Epithelial cell of alveolus of lung (primary cell): Measurements from ENCODE around the gene GORASP1. TPM values are rescaled to one million over a fixed set of nuclear protein-coding genes. Genes with fewer than 3 reads are reported as not detected.

Experiments
- total RNA-seq: library from RNA; depleted of rRNA; stranded (reverse); fragments of >200 nt; gene quantifications from 2 replicates; pipeline ENCODE4 v1.2.1, GENCODE V29; 2015

GORASP1 gene
- 28.8 and 43.6 TPM in 2 replicates for total RNA-seq

DNA sequence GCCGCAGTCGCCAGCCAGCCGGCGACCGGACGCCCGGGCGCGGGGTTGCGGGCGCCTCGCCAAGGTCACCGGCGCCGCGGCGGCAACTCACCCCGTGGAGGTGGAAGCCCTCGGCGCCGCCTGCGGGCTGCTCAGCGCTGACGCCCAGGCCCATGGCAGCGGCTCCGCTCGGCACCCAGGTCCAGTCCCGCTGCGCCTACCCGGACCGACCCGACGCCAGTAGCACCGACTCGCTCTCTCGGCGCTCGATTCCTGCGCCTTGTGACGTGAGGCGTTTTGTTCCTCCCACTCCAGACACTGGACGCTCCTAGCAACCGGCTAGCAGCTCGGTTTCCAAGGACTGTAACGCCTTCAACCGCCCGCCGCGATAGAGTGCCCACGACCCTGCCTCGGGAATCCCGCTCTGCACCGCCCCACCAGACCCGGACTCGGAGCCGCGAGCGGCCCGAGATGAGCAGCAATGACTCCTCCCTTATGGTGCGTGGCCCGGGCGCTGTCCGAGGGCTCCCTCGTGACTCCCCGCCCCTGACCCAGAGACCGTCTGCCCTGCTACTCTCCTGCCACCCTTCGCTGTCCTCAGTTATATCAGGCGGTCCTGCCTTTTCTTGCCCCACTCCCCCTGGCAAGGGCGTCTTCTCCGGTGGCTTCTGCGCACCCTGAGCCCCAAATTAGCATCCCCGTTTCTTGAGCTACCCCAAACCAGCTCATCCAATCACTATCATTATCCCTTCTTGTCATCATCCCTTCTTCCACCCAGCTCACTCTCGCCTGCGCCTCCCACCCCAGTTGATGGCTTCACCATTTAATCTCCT lies at the start of gene GORASP1, which contains the start of gene TTC21A:
Gene GORASP1 (minus strand): TSS at position 240 of the 812 bp plus-strand sequence. CDS start 86 bp downstream, at position 154.
Gene TTC21A (plus strand): TSS at position 293 of the 812 bp plus-strand sequence. CDS start 158 bp downstream, at position 451.

DNA sequence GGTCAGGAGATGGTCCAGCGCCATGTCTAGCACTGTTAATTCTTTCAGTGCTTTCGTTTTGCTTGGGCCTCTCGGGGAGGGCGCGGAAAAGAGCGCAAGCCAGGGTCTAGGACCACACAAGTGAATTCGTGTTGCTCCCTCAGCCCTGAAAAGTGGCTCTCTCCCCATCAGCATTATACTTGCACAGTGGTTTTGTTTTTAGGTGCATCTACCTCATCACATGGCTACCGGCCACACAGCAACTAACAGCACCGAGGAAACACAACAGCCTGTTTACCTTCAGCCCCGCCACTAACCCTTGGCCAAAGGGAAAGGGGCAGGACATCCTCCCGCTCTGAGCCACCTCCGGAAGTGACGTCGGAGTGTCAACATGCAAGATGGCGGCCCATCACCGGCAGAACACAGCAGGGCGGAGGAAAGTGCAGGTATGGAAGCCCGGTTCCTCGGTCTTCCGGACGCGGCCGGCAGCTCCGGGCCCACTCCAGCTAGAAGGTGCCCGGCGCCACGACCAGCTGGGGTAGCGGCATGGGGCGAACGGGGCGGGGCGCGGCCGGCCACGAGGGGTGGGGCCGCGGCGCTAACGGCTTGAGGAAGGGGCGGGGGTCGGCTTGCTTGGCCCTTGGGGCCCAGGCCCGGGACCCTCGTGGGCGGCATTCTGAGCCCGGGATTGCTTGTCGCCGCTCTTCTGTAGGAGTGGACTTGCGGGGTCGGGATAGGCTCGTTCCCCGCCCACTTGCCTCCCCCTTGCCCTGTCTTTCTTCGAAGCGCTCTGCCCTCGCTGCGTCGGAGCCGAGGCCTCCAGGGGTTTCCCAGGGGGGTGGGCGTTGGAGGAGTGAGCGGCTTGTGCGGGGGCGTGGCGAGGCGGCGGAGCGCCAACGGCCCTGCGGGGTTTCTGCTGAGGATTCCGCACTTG lies 55.5 kb downstream of the GORASP1 start, which contains the start of the genes SCN11A and WDR48:
Gene SCN11A (minus strand): TSS at position 296 of the 913 bp plus-strand sequence. CDS start 101,582 bp downstream, outside the sequence.
Gene WDR48 (plus strand): TSS at position 368 of the 913 bp plus-strand sequence. CDS start 10 bp downstream, at position 378.

Other genes with a start within 250 kb of the GORASP1 start
- gene SCN11A, start 55.7 kb downstream of the GORASP1 start, total RNA-seq = under 0.01 TPM in 2 replicates
- gene WDR48, start 55.6 kb downstream of the GORASP1 start, total RNA-seq = 16.9 and 19.9 TPM in 2 replicates
- gene TTC21A, start 53 bp upstream of the GORASP1 start, total RNA-seq = 0.91 and 2.1 TPM in 2 replicates
- 10.0 and 33.5 TPM in 2 replicates for gene CSRNP1, start 46.0 kb upstream of the GORASP1 start, total RNA-seq
- gene XIRP1, start 85.0 kb upstream of the GORASP1 start, total RNA-seq = not detected in 2 replicates
- gene CX3CR1, start 172.4 kb upstream of the GORASP1 start, total RNA-seq = 0.08 TPM in 1 of 2 replicates, not detected in the other
- not detected in 2 replicates for gene CCR8, start 222.1 kb upstream of the GORASP1 start, total RNA-seq